ENCODE results near the gene EPHB1.

DNA sequence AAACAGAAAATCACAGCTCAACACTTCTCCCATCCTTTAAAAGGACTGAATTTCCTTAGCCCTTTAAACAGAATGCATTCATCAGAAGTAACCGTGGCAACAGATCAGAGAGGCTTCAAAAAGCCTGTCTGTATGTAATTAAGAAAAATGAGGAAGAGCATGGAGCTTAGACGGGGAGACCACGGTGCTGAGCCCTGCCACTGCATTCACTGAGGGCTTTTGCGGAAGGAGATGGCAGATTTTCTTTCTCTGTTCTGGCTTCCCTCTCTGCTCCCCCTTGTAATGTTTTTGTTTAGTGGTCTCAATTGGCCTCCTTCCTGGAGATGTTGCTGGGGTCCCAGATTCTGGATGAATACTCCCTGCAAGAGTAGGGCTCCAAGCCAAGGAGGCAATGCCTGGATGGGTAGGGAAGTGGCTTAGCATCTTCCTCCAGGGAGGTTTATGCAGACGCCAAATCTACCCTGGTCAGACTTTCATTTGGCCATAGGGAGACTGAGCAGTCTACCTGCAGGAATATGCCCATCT lies 332.9 kb downstream of the EPHB1 start:
- TF ChIP-seq POLR2A (IDR thresholded peaks at IDR 0.05) (no peak), POLR2AphosphoS5 (IDR thresholded peaks at IDR 0.05) (no peak)
- TF ChIP-seq, protein P1, sequence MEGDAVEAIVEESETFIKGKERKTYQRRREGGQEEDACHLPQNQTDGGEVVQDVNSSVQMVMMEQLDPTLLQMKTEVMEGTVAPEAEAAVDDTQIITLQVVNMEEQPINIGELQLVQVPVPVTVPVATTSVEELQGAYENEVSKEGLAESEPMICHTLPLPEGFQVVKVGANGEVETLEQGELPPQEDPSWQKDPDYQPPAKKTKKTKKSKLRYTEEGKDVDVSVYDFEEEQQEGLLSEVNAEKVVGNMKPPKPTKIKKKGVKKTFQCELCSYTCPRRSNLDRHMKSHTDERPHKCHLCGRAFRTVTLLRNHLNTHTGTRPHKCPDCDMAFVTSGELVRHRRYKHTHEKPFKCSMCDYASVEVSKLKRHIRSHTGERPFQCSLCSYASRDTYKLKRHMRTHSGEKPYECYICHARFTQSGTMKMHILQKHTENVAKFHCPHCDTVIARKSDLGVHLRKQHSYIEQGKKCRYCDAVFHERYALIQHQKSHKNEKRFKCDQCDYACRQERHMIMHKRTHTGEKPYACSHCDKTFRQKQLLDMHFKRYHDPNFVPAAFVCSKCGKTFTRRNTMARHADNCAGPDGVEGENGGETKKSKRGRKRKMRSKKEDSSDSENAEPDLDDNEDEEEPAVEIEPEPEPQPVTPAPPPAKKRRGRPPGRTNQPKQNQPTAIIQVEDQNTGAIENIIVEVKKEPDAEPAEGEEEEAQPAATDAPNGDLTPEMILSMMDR (IDR thresholded peaks at IDR 0.05) = no peak
